Uterus (tissue), 4 donors: ENCODE measurements around the gene RPL37. TPM values are rescaled to one million over a fixed set of nuclear protein-coding genes. Genes with fewer than 3 reads are reported as not detected.
"Not testable (repeated sequence)": the region's sequence is repeated elsewhere in the genome, so short reads cannot be mapped to it uniquely, and the experiment has no call there.

Experiments used
- DNase-seq, 2 donors: peaks; one replicate each; pipeline ENCODE4 v3.0.0-alpha.2; 2019 to 2020
- H3K27ac ChIP-seq, 2 donors: fragments of 200-600 bp; sonication (generic); 1 replicate in 1 of 2; 2 replicates in 1 of 2; pipeline ENCODE4 v1.5.1; 2016 to 2018
- H3K27me3 ChIP-seq, 2 donors: fragments of 200-600 bp; sonication (generic); one replicate each; pipeline ENCODE4 v1.5.1; 2018 to 2019; ENCODE audit warnings: control low read depth in 1 of 2
- H3K36me3 ChIP-seq, 2 donors: fragments of 200-600 bp; sonication (generic); one replicate each; pipeline ENCODE4 v1.5.1; 2019; ENCODE audit warnings: control low read depth in 1 of 2
- H3K4me1 ChIP-seq, 2 donors: fragments of 200-600 bp; sonication (generic); one replicate each; pipeline ENCODE4 v1.5.1; 2018 to 2019; ENCODE audit warnings: control low read depth in 1 of 2
- H3K4me3 ChIP-seq, 2 donors: fragments of 200-600 bp; sonication (generic); 1 replicate in 1 of 2; 2 replicates in 1 of 2; pipeline ENCODE4 v1.5.1; 2018 to 2019; ENCODE audit warnings: mild to moderate bottlenecking in 1 of 2
- H3K9me3 ChIP-seq, 2 donors: fragments of 200-600 bp; sonication (generic); one replicate each; pipeline ENCODE4 v1.5.1; 2019; ENCODE audit warnings: control low read depth in 1 of 2
- POLR2A ChIP-seq, 2 donors: fragments of 450-650 bp; IDR thresholded peaks; one replicate each; pipeline ENCODE4 v1.6.1; 2016; ENCODE audit warnings: antibody characterized with exemption in 2 of 2, mild to moderate bottlenecking in 1 of 2, moderate library complexity in 1 of 2
- intact Hi-C: fragments of 100-400 bp; cut with DNase I; formaldehyde crosslinking; loops from one replicate; pipeline ENCODE4 v1.15.1; 2023; ENCODE audit warnings: low total_unique reads
- total RNA-seq, 4 donors: library from RNA; depleted of rRNA in 3 of 4; stranded (reverse); fragments of >200 nt in 3 of 4; gene quantifications; one replicate each; pipeline versions ENCODE4 v1.1.0 to v1.2.4, GENCODE V29; 2014 to 2023
- TF ChIP-seq, protein P1 (sequence below), 4 experiments: fragments of 200-600 bp in 2 of 4; fragments of 450-650 bp in 2 of 4; sonication (generic) in 2 of 4; IDR thresholded peaks; one replicate each; pipeline ENCODE4 v1.5.1; 2016 to 2019; ENCODE audit warnings: antibody characterized with exemption in 4 of 4, mild to moderate bottlenecking in 2 of 4, moderate library complexity in 1 of 4
- donor health status: DM: yes; HTN: yes; CAD: no.

The RPL37 gene
- total RNA-seq, 4 donors from 2014 or later: 59.1 to 1,328 (median 776) TPM

- TF ChIP-seq, protein P1, sequence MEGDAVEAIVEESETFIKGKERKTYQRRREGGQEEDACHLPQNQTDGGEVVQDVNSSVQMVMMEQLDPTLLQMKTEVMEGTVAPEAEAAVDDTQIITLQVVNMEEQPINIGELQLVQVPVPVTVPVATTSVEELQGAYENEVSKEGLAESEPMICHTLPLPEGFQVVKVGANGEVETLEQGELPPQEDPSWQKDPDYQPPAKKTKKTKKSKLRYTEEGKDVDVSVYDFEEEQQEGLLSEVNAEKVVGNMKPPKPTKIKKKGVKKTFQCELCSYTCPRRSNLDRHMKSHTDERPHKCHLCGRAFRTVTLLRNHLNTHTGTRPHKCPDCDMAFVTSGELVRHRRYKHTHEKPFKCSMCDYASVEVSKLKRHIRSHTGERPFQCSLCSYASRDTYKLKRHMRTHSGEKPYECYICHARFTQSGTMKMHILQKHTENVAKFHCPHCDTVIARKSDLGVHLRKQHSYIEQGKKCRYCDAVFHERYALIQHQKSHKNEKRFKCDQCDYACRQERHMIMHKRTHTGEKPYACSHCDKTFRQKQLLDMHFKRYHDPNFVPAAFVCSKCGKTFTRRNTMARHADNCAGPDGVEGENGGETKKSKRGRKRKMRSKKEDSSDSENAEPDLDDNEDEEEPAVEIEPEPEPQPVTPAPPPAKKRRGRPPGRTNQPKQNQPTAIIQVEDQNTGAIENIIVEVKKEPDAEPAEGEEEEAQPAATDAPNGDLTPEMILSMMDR (IDR thresholded peaks at IDR 0.05): no peak
- no peak for TF ChIP-seq POLR2A (IDR thresholded peaks at IDR 0.05)
- no peak overlapping the region for H3K27ac ChIP-seq
- intact Hi-C loops: no loop called here
- DNase-seq: no peak
- H3K9me3 ChIP-seq: no peaks in the 10 kb centered on the region
- H3K27me3 ChIP-seq: no peaks in the 10 kb centered on the region
- no peak overlapping the region for H3K4me3 ChIP-seq
- H3K4me1 ChIP-seq: peaks cover 0 to 2% of the 10 kb centered on the region in 2 donors
- H3K36me3 ChIP-seq: no peaks in the 10 kb centered on the region
Measured at GRCh38 chr5:40828021-40828631, 6.9 kb downstream of the RPL37 start.

DNA sequence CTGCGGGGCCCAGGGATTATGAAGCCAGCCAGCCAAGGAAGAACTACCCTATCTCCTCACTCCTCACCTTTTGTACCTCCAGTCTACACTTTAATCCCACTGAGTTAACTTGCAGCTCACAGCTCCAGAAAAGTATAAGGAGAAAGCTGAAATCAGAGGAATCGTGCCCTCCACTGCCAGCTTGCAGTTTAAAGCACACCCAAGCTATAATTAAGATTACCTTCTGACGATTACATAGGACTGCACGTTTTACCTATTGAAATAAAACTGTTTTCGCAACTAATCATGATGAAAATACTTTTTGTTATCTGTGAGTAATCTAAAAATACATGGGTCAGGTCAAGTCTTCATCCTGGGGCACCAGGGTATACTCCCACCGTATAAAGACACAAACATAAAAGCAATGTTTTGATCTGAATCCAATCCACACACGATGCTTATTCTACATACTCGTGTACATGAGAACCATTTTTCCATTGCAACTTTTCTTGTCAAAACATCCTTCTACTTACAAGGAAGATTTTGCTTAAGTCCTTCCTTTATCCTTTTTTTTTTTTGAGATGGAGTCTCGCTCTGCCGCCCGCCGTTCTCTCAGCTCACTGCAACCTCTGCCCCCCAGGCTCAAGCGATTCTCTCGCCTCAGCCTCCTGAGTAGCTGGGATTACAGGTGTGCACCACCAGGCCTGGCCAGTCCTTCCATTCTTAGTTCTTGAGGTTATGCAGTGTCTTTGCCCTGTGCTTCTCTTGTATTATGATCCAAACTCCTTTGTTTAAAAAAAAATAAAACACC, 7.6 kb downstream of the RPL37 start:
- no peaks in the 10 kb centered on the region for H3K27me3 ChIP-seq
- no peak for DNase-seq
- H3K9me3 ChIP-seq: no peaks in the 10 kb centered on the region
- intact Hi-C loops: no loop called here
- H3K27ac ChIP-seq: no peak overlapping the region
- no peak for TF ChIP-seq POLR2A (IDR thresholded peaks at IDR 0.05)
- TF ChIP-seq, protein P1 (IDR thresholded peaks at IDR 0.05): no peak
- H3K4me3 ChIP-seq: no peak overlapping the region
- H3K4me1 ChIP-seq: no peaks in the 10 kb centered on the region
- no peaks in the 10 kb centered on the region for H3K36me3 ChIP-seq

- no peak for TF ChIP-seq POLR2A (IDR thresholded peaks at IDR 0.05)
- TF ChIP-seq, protein P1 (IDR thresholded peaks at IDR 0.05): no peak
- Histone ChIP-seq H3K27ac (no peak overlapping the region), H3K27me3 (no peaks in the 10 kb centered on the region), H3K36me3 (no peaks in the 10 kb centered on the region), H3K9me3 (no peaks in the 10 kb centered on the region), H3K4me3 (no peak overlapping the region), H3K4me1 (no peaks in the 10 kb centered on the region)
- intact Hi-C loops: no loop called here
- DNase-seq: no peak
Measured at GRCh38 chr5:40826489-40827187, 8.4 kb downstream of the RPL37 start.

GRCh38 chr5:40825461-40826043, 9.5 kb downstream of the RPL37 start:
- H3K27ac ChIP-seq, H3K27me3 ChIP-seq, intact Hi-C loops, DNase-seq, H3K4me3 ChIP-seq, H3K36me3 ChIP-seq, H3K4me1 ChIP-seq, H3K9me3 ChIP-seq: not testable (repeated sequence)

GRCh38 chr5:40823459-40823858, 11.6 kb downstream of the RPL37 start:
- no peaks in the 10 kb centered on the region for H3K4me1 ChIP-seq
- H3K27me3 ChIP-seq: no peaks in the 10 kb centered on the region
- H3K36me3 ChIP-seq: no peaks in the 10 kb centered on the region
- no peak overlapping the region for H3K27ac ChIP-seq
- no peak overlapping the region for H3K4me3 ChIP-seq
- H3K9me3 ChIP-seq: no peaks in the 10 kb centered on the region
- no peak for DNase-seq
- TF ChIP-seq POLR2A (IDR thresholded peaks at IDR 0.05): no peak
- TF ChIP-seq, protein P1 (IDR thresholded peaks at IDR 0.05): no peak
- intact Hi-C loops: no loop called here
